HG02759 (cell line): ENCODE measurements around the gene SEC31B.
A peak's percentile ranks its signal among the peaks of the same experiment; 100 is the strongest.

Source experiments
- ATAC-seq: cut with Tn5 transposase; IDR thresholded peaks from one replicate; pipeline ENCODE4 v1.9.1; 2021; ENCODE audit warnings: mild to moderate bottlenecking, moderate library complexity; ENCODE audit not compliant: unreplicated experiment

Gene SEC31B

GRCh38 chr10:100498059-100498458 is 21.6 kb downstream of the SEC31B start:
- no peak for ATAC-seq

GRCh38 chr10:100496567-100496966 is 23.1 kb downstream of the SEC31B start:
- ATAC-seq = no peak

- no peak for ATAC-seq
Measured at GRCh38 chr10:100490531-100490930, 29.1 kb downstream of the SEC31B start.

GRCh38 chr10:100489396-100489795 is 30.3 kb downstream of the SEC31B start:
- no peak for ATAC-seq

- no peak for ATAC-seq
Measured at GRCh38 chr10:100487529-100487928, 32.1 kb downstream of the SEC31B start.

DNA sequence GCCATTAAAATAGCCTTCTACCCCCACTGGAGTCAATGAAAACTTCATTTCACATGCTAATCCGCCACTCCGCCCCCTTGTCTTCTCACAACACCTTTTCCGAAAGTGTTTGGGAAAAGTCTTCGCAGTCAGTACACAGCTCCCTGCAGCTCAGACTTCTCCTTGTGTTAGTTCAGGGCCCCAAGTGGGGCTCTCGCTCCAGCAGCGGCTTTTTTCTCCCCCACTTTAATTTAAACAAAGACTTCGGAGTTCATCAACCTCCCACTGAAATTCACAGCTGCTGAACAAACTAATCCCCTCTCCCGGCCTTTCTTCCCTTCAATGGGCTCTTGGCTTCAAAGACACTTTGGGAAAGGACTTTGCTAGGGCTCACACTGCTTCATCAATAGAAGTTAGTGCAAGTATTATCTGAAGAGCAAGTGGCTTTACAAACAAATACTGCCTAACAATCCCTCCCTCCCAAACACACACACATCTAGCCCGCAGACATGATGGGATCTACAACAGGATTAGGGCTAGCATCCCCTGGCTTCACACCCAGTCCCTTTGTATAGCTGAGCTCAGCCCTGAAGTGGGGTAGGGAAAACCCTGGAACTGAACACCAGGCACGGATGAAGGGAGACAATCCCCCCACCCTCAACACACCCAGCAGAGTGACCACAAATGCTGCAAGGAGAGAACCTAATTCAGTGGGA is 33.7 kb downstream of the SEC31B start:
- ATAC-seq = no peak

DNA sequence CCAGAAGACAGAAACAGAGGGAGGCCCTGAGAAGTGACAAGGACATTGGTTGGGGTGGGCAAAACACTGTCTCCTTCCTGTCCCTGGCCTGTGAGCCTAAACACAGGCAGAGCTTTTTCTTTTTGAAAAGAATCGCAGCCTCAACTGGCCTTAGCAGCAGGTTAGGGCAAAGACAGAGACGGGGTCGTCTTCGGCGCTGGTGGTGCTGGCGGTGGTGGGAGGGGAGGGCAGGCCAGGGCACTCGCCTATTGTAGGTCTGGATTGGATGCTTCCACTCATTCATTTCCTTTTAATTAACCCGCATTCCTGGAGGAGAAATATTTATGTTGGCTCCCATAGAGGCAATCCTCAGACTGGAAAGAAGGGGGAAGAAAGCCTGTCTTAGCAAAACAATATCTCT is 34.3 kb downstream of the SEC31B start:
- no peak for ATAC-seq

DNA sequence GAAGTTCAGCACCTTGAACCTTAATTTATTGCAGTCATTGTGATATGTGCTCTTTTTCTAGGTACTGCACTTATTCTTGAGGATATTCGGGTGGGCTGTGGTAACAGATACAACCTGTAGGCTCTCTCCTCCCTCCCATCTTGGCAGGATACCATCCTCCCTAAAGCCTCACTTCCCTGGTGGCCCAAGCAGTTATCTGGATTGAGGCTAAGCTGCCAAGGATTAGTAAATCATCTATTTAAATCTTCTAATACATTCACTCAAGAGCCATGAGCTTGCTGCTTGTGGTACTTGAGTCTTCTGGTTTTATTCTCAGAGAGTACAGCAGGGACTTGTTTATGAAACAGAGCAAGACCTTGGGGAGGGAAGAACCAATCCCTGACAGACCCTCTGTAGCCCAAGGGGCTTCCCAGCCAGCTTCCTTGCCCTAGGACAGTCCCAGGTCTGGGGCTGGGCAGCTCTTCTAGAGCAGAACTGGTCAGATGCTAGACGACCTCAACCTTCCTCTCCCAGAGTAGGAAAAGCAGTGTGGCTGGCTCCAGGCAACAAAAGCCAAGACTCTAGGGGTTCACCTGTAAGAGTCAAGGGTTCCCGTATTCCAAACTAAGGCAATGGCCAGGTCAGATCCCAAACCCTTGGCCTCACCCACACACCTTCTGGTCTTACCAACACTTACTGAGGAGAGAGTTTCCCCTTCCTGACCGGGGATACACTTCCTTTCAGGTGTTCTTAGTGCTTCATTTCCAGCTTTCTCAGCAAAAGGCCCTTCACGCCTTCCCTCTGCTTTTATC is 35.6 kb downstream of the SEC31B start:
- no peak for ATAC-seq

- ATAC-seq = no peak
Measured at GRCh38 chr10:100482834-100483185, 36.9 kb downstream of the SEC31B start.

- peak; percentile 46 for ATAC-seq
Measured at GRCh38 chr10:100482181-100482833, 37.4 kb downstream of the SEC31B start.

- peak; percentile 97 for ATAC-seq
Measured at GRCh38 chr10:100481462-100482081, 38.1 kb downstream of the SEC31B start.

- ATAC-seq = no peak
Measured at GRCh38 chr10:100480002-100480401, 39.7 kb downstream of the SEC31B start.

- no peak for ATAC-seq
Measured at GRCh38 chr10:100479037-100479436, 40.6 kb downstream of the SEC31B start.

DNA sequence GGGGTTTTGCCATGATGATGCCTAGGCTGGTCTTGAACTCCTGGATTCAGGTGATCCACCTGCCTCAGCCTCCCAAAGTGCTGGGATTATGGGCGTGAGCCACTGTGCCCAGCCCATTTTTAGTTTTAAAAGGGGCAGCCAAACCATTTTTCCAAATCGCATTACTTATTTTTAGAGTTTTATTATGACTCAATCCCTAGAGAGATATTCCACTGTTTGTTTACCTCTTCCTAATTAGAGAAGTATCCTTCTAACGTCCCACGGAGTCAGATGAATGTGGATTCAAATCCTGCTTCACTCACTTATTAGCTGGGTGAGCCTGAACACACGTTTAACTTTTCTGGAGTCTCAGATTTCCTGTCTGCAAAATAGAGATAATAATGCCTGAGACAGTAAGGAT is 41.7 kb downstream of the SEC31B start:
- ATAC-seq = no peak

DNA sequence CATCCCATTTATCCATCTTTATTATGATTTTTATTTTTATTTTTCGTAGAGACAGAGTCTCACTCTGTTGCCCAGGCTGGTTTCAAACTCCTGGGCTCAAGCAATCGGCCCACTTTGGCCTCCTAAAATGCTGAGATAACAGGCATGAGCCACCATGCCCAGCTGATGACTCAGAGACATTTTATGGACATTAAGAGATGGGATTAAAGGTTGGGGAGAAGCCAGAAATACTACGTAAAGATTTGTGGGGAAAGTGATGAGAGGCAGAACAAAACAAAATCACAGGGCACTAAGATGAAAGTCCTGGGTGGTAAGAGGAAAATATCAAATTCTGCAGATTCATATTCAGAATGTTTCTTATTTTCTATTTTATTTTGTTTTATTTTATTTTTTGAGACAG is 49.3 kb downstream of the SEC31B start:
- ATAC-seq = no peak

- ATAC-seq = no peak
Measured at GRCh38 chr10:100469756-100470155, 49.9 kb downstream of the SEC31B start.

GRCh38 chr10:100468978-100469377 is 50.7 kb downstream of the SEC31B start:
- ATAC-seq = no peak

DNA sequence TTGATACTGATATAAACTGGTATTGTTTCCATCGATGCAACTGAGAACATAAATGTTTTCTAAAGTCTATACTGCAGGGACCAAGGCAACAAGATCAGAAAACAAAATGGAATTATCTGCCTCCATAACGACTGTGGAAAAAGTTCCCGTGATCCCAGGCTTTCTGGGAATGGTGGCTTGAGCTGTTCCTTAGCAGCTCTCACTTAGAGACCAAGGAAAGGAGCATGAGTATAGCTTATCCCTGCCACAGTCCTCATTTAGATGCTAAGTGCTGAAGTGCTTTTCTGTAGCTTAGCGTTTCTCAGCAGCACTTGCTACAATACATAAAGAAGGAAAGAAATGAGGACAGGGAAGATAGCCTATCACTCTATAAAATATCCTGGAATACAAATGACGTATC is 51.3 kb downstream of the SEC31B start:
- no peak for ATAC-seq

- ATAC-seq = no peak
Measured at GRCh38 chr10:100462709-100463108, 57.0 kb downstream of the SEC31B start, which contains the start of gene WNT8B. Gene WNT8B, plus strand, starts transcription at chr10:100463009. Its CDS starts 160 bp downstream, at chr10:100463169.

DNA sequence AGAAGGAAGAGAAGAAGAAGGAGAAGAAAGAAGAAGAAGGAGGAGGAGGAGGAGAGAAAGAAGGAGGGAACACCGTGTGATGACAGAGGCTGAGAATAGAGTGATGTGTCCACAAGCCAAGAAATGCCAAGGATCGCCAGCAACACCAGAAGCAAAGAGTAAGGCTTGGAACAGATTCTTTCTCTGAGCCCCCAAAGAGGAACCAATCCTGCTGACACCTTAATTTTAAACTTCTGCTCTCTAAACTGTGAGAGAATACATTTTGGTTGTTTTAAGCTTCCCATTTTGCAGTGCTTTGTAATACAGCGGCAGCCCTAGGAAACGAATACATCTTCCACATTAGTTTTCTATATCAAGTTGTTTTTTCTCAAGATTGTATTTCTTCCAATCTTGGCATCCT is 70.7 kb downstream of the SEC31B start:
- no peak for ATAC-seq

- ATAC-seq = no peak
Measured at GRCh38 chr10:100447663-100448062, 72.0 kb downstream of the SEC31B start.
